Measurements from ENCODE around the gene PDLIM5.

Gene PDLIM5

GRCh38 chr4:94416335-94416734 lies 35.4 kb upstream of the PDLIM5 start:
- no peak overlapping the region for H4K91ac ChIP-seq (ENCODE audit: low read length)
- WGBS: 97% methylated on average over 3 of the region's 4 CpGs
- H3K79me1 ChIP-seq (replicated peaks; ENCODE audit: low read length, poor library complexity, severe bottlenecking): no peaks in the 10 kb centered on the region
- H2BK120ac ChIP-seq (ENCODE audit: low read depth, low read length): no peak overlapping the region
- no peak overlapping the region for H3K27ac ChIP-seq (ENCODE audit: low read length, poor library complexity, severe bottlenecking)
- H3K4me1 ChIP-seq (ENCODE audit: control insufficient read depth, insufficient read depth, low read depth, low read length): no peaks in the 10 kb centered on the region
- no peak overlapping the region for H2BK5ac ChIP-seq (ENCODE audit: low read depth, low read length, poor library complexity, severe bottlenecking)
- no peak overlapping the region for H3K14ac ChIP-seq (ENCODE audit: low read length in 2 of 2)
- no peak overlapping the region for H2BK15ac ChIP-seq (ENCODE audit: low read depth, poor library complexity, severe bottlenecking)
- H3K4me2 ChIP-seq (ENCODE audit: low read length, poor library complexity, severe bottlenecking): no peak overlapping the region
- no peaks in the 10 kb centered on the region for H3K27me3 ChIP-seq (ENCODE audit: control insufficient read depth in 1 of 2, insufficient read depth in 1 of 2, low read length in 2 of 2)
- H2BK12ac ChIP-seq (ENCODE audit: low read length in 2 of 2): no peak overlapping the region
- H3K36me3 ChIP-seq (ENCODE audit: control insufficient read depth in 1 of 2, insufficient read depth in 2 of 2, low read depth in 1 of 2, low read length in 2 of 2): no peaks in the 10 kb centered on the region
- H3K4ac ChIP-seq (ENCODE audit: low read depth in 1 of 2, low read length in 2 of 2): no peak overlapping the region
- no peak overlapping the region for H3K18ac ChIP-seq (ENCODE audit: low read depth in 1 of 2, low read length in 2 of 2)
- H2AK5ac ChIP-seq (ENCODE audit: low read length, severe bottlenecking): no peak overlapping the region
- no peaks in the 10 kb centered on the region for H3K9me3 ChIP-seq (ENCODE audit: control insufficient read depth, low read length)
- no peak overlapping the region for H2AFZ ChIP-seq (ENCODE audit: low read depth, low read length)
- no peak overlapping the region for H3K23ac ChIP-seq (ENCODE audit: low read length in 2 of 2)
- no peak overlapping the region for H3K4me3 ChIP-seq (ENCODE audit: insufficient read depth in 1 of 2, low read depth in 1 of 2, low read length in 2 of 2)
- H4K8ac ChIP-seq (ENCODE audit: low read length): no peak overlapping the region
- no peak overlapping the region for H3K9ac ChIP-seq (ENCODE audit: low read length)
- no peak for DNase-seq

- no peaks in the 10 kb centered on the region for H3K36me3 ChIP-seq (ENCODE audit: control insufficient read depth in 1 of 2, insufficient read depth in 2 of 2, low read depth in 1 of 2, low read length in 2 of 2)
- H3K18ac ChIP-seq (ENCODE audit: low read depth in 1 of 2, low read length in 2 of 2): no peak overlapping the region
- H3K14ac ChIP-seq (ENCODE audit: low read length in 2 of 2): no peak overlapping the region
- no peak overlapping the region for H2BK5ac ChIP-seq (ENCODE audit: low read depth, low read length, poor library complexity, severe bottlenecking)
- H4K8ac ChIP-seq (ENCODE audit: low read length): no peak overlapping the region
- H4K91ac ChIP-seq (ENCODE audit: low read length): no peak overlapping the region
- H3K9ac ChIP-seq (ENCODE audit: low read length): no peak overlapping the region
- H2BK12ac ChIP-seq (ENCODE audit: low read length in 2 of 2): no peak overlapping the region
- no peaks in the 10 kb centered on the region for H3K27me3 ChIP-seq (ENCODE audit: control insufficient read depth in 1 of 2, insufficient read depth in 1 of 2, low read length in 2 of 2)
- DNase-seq: no peak
- H3K4me2 ChIP-seq (ENCODE audit: low read length, poor library complexity, severe bottlenecking): no peak overlapping the region
- no peaks in the 10 kb centered on the region for H3K79me1 ChIP-seq (replicated peaks; ENCODE audit: low read length, poor library complexity, severe bottlenecking)
- H2BK15ac ChIP-seq (ENCODE audit: low read depth, poor library complexity, severe bottlenecking): no peak overlapping the region
- H3K4me1 ChIP-seq (ENCODE audit: control insufficient read depth, insufficient read depth, low read depth, low read length): no peaks in the 10 kb centered on the region
- 100% methylated on average over 1 of the region's 1 CpG for WGBS
- no peaks in the 10 kb centered on the region for H3K9me3 ChIP-seq (ENCODE audit: control insufficient read depth, low read length)
- no peak overlapping the region for H3K4ac ChIP-seq (ENCODE audit: low read depth in 1 of 2, low read length in 2 of 2)
- H2AFZ ChIP-seq (ENCODE audit: low read depth, low read length): no peak overlapping the region
- H3K4me3 ChIP-seq (ENCODE audit: insufficient read depth in 1 of 2, low read depth in 1 of 2, low read length in 2 of 2): no peak overlapping the region
- no peak overlapping the region for H3K27ac ChIP-seq (ENCODE audit: low read length, poor library complexity, severe bottlenecking)
- no peak overlapping the region for H2BK120ac ChIP-seq (ENCODE audit: low read depth, low read length)
- H3K23ac ChIP-seq (ENCODE audit: low read length in 2 of 2): no peak overlapping the region
- H2AK5ac ChIP-seq (ENCODE audit: low read length, severe bottlenecking): no peak overlapping the region
Observed at GRCh38 chr4:94416981-94417380, 34.8 kb upstream of the PDLIM5 start.

GRCh38 chr4:94419549-94419948 lies 32.2 kb upstream of the PDLIM5 start:
- H3K79me1 ChIP-seq (replicated peaks; ENCODE audit: low read length, poor library complexity, severe bottlenecking): no peaks in the 10 kb centered on the region
- no peak overlapping the region for H2BK120ac ChIP-seq (ENCODE audit: low read depth, low read length)
- no peak overlapping the region for H3K23ac ChIP-seq (ENCODE audit: low read length in 2 of 2)
- no peak overlapping the region for H2BK12ac ChIP-seq (ENCODE audit: low read length in 2 of 2)
- H3K36me3 ChIP-seq (ENCODE audit: control insufficient read depth in 1 of 2, insufficient read depth in 2 of 2, low read depth in 1 of 2, low read length in 2 of 2): no peaks in the 10 kb centered on the region
- no peak overlapping the region for H3K9ac ChIP-seq (ENCODE audit: low read length)
- H3K9me3 ChIP-seq (ENCODE audit: control insufficient read depth, low read length): peaks cover 5% of the 10 kb centered on the region
- no peak overlapping the region for H4K8ac ChIP-seq (ENCODE audit: low read length)
- no peak overlapping the region for H2BK5ac ChIP-seq (ENCODE audit: low read depth, low read length, poor library complexity, severe bottlenecking)
- no peak overlapping the region for H2AFZ ChIP-seq (ENCODE audit: low read depth, low read length)
- H2BK15ac ChIP-seq (ENCODE audit: low read depth, poor library complexity, severe bottlenecking): no peak overlapping the region
- no peak overlapping the region for H3K27ac ChIP-seq (ENCODE audit: low read length, poor library complexity, severe bottlenecking)
- no peak overlapping the region for H3K4ac ChIP-seq (ENCODE audit: low read depth in 1 of 2, low read length in 2 of 2)
- no peak overlapping the region for H4K91ac ChIP-seq (ENCODE audit: low read length)
- H3K18ac ChIP-seq (ENCODE audit: low read depth in 1 of 2, low read length in 2 of 2): no peak overlapping the region
- no peak overlapping the region for H3K4me3 ChIP-seq (ENCODE audit: insufficient read depth in 1 of 2, low read depth in 1 of 2, low read length in 2 of 2)
- no peak overlapping the region for H3K14ac ChIP-seq (ENCODE audit: low read length in 2 of 2)
- H3K27me3 ChIP-seq (ENCODE audit: control insufficient read depth in 1 of 2, insufficient read depth in 1 of 2, low read length in 2 of 2): no peaks in the 10 kb centered on the region
- H3K4me1 ChIP-seq (ENCODE audit: control insufficient read depth, insufficient read depth, low read depth, low read length): no peaks in the 10 kb centered on the region
- no peak overlapping the region for H3K4me2 ChIP-seq (ENCODE audit: low read length, poor library complexity, severe bottlenecking)
- DNase-seq: no peak
- H2AK5ac ChIP-seq (ENCODE audit: low read length, severe bottlenecking): no peak overlapping the region

GRCh38 chr4:94419956-94420355 lies 31.8 kb upstream of the PDLIM5 start:
- Histone ChIP-seq H3K36me3 (ENCODE audit: control insufficient read depth in 1 of 2, insufficient read depth in 2 of 2, low read depth in 1 of 2, low read length in 2 of 2) (no peaks in the 10 kb centered on the region), H3K4me3 (ENCODE audit: insufficient read depth in 1 of 2, low read depth in 1 of 2, low read length in 2 of 2) (no peak overlapping the region), H3K4me2 (ENCODE audit: low read length, poor library complexity, severe bottlenecking) (no peak overlapping the region), H2BK120ac (ENCODE audit: low read depth, low read length) (no peak overlapping the region), H2BK12ac (ENCODE audit: low read length in 2 of 2) (no peak overlapping the region), H2AK5ac (ENCODE audit: low read length, severe bottlenecking) (no peak overlapping the region), H4K8ac (ENCODE audit: low read length) (no peak overlapping the region), H3K18ac (ENCODE audit: low read depth in 1 of 2, low read length in 2 of 2) (no peak overlapping the region), H2BK15ac (ENCODE audit: low read depth, poor library complexity, severe bottlenecking) (no peak overlapping the region), H3K14ac (ENCODE audit: low read length in 2 of 2) (no peak overlapping the region), H3K27me3 (ENCODE audit: control insufficient read depth in 1 of 2, insufficient read depth in 1 of 2, low read length in 2 of 2) (no peaks in the 10 kb centered on the region), H3K27ac (ENCODE audit: low read length, poor library complexity, severe bottlenecking) (no peak overlapping the region), H4K91ac (ENCODE audit: low read length) (no peak overlapping the region), H3K23ac (ENCODE audit: low read length in 2 of 2) (no peak overlapping the region), H3K9me3 (ENCODE audit: control insufficient read depth, low read length) (peaks cover 9% of the 10 kb centered on the region), H3K4ac (ENCODE audit: low read depth in 1 of 2, low read length in 2 of 2) (no peak overlapping the region), H2BK5ac (ENCODE audit: low read depth, low read length, poor library complexity, severe bottlenecking) (no peak overlapping the region), H3K9ac (ENCODE audit: low read length) (peak overlapping the region; percentile 5), H2AFZ (ENCODE audit: low read depth, low read length) (no peak overlapping the region), H3K79me1 (replicated peaks; ENCODE audit: low read length, poor library complexity, severe bottlenecking) (no peaks in the 10 kb centered on the region), H3K4me1 (ENCODE audit: control insufficient read depth, insufficient read depth, low read depth, low read length) (no peaks in the 10 kb centered on the region)
- peak; percentile 69 for DNase-seq
- WGBS: no CpG with 5 or more reads among the region's 3 CpGs

Measured in mesenchymal stem cell (in vitro differentiated cells and primary cell).